ENCODE results near the gene CCL20.
"Not testable (repeated sequence)": the region's sequence is repeated elsewhere in the genome, so short reads cannot be mapped to it uniquely, and the experiment has no call there.

CCL20 gene

GRCh38 chr2:227839339-227840129 is 25.9 kb downstream of the CCL20 start:
- H3K9ac ChIP-seq (ENCODE audit: low read depth, low read length); H3K4me3 ChIP-seq (ENCODE audit: low read length); H3K27me3 ChIP-seq (ENCODE audit: insufficient read depth, low read length); H3K9me3 ChIP-seq (ENCODE audit: insufficient read depth, low read depth, low read length); H3K27ac ChIP-seq (ENCODE audit: low read depth, low read length); H3K36me3 ChIP-seq (ENCODE audit: insufficient read depth, low read length); H3K4me1 ChIP-seq (ENCODE audit: insufficient read depth, low read length): not testable (repeated sequence)
- 74% methylated on average over 7 of the region's 7 CpGs for WGBS

DNA sequence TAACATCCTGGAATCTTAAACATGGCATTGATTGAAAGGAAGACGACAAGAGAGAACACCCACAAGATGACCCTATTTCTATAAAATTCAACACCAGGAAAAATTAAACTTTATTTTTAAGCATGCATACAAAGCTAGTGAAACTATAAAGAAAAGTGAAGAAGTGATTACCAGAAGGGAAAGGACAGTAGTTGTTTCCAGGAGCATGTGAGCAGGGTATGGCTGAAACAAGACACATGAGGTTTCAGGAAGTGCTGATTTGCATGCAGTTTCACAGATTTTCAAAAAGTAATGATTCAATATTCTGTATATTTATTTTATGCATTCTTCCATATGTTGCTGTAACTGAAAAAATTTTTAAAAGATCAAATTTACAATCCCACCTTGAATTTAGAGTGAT is 33.2 kb downstream of the CCL20 start:
- Histone ChIP-seq H3K4me1 (ENCODE audit: insufficient read depth, low read length) (peaks cover 10% of the 10 kb centered on the region), H3K27ac (ENCODE audit: low read depth, low read length) (no peak overlapping the region), H3K9me3 (ENCODE audit: insufficient read depth, low read depth, low read length) (peaks cover 5% of the 10 kb centered on the region; the same call in 1 of the 2 replicates), H3K36me3 (ENCODE audit: insufficient read depth, low read length) (no peaks in the 10 kb centered on the region), H3K9ac (ENCODE audit: low read depth, low read length) (no peak overlapping the region), H3K4me3 (ENCODE audit: low read length) (no peak overlapping the region), H3K27me3 (ENCODE audit: insufficient read depth, low read length) (no peaks in the 10 kb centered on the region)
- WGBS = 100% methylated on average over 1 of the region's 1 CpG

GRCh38 chr2:227848146-227848545 is 34.5 kb downstream of the CCL20 start:
- Histone ChIP-seq H3K27me3 (ENCODE audit: insufficient read depth, low read length) (no peaks in the 10 kb centered on the region), H3K4me1 (ENCODE audit: insufficient read depth, low read length) (peaks cover 10% of the 10 kb centered on the region), H3K9ac (ENCODE audit: low read depth, low read length) (no peak overlapping the region), H3K27ac (ENCODE audit: low read depth, low read length) (no peak overlapping the region), H3K9me3 (ENCODE audit: insufficient read depth, low read depth, low read length) (no peaks in the 10 kb centered on the region), H3K36me3 (ENCODE audit: insufficient read depth, low read length) (no peaks in the 10 kb centered on the region), H3K4me3 (ENCODE audit: low read length) (no peak overlapping the region)
- 50% methylated on average over 2 of the region's 3 CpGs for WGBS

DNA sequence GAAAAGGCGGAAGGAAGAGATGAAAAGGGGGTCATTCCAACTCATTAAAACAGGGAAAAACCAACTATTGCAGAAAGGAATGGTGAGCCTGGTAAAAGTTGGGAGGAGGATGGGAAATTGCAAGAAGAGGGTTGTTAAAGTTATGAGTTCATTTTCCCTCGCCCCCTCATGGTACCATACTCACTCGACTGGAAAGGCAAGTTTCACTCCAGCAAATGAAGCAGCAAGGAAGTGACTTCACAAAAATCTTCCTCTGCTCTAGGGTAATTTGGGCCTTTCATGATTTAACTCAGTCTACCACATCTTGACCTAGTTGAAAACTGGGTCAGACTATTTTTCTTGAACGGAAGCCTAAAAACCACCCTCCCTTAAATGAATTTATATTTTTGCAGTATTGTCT is 34.9 kb downstream of the CCL20 start:
- H3K4me1 ChIP-seq (ENCODE audit: insufficient read depth, low read length) = peaks cover 10% of the 10 kb centered on the region
- no peak overlapping the region for H3K4me3 ChIP-seq (ENCODE audit: low read length)
- WGBS = 81% methylated on average over 2 of the region's 4 CpGs
- H3K9me3 ChIP-seq (ENCODE audit: insufficient read depth, low read depth, low read length) = no peaks in the 10 kb centered on the region
- H3K27me3 ChIP-seq (ENCODE audit: insufficient read depth, low read length) = no peaks in the 10 kb centered on the region
- no peaks in the 10 kb centered on the region for H3K36me3 ChIP-seq (ENCODE audit: insufficient read depth, low read length)
- no peak overlapping the region for H3K9ac ChIP-seq (ENCODE audit: low read depth, low read length)
- H3K27ac ChIP-seq (ENCODE audit: low read depth, low read length) = no peak overlapping the region

- no peak overlapping the region for H3K4me3 ChIP-seq (ENCODE audit: low read length)
- 86% methylated on average over 1 of the region's 1 CpG for WGBS
- H3K36me3 ChIP-seq (ENCODE audit: insufficient read depth, low read length) = no peaks in the 10 kb centered on the region
- no peak overlapping the region for H3K9ac ChIP-seq (ENCODE audit: low read depth, low read length)
- no peaks in the 10 kb centered on the region for H3K9me3 ChIP-seq (ENCODE audit: insufficient read depth, low read depth, low read length)
- peaks cover 10% of the 10 kb centered on the region for H3K4me1 ChIP-seq (ENCODE audit: insufficient read depth, low read length)
- H3K27me3 ChIP-seq (ENCODE audit: insufficient read depth, low read length) = no peaks in the 10 kb centered on the region
- no peak overlapping the region for H3K27ac ChIP-seq (ENCODE audit: low read depth, low read length)
Measured at GRCh38 chr2:227849906-227850305, 36.3 kb downstream of the CCL20 start.

GRCh38 chr2:227853204-227853629 is 39.6 kb downstream of the CCL20 start:
- no peak overlapping the region for H3K27ac ChIP-seq (ENCODE audit: low read depth, low read length)
- no peak overlapping the region for H3K4me3 ChIP-seq (ENCODE audit: low read length)
- H3K9me3 ChIP-seq (ENCODE audit: insufficient read depth, low read depth, low read length) = no peaks in the 10 kb centered on the region
- H3K27me3 ChIP-seq (ENCODE audit: insufficient read depth, low read length) = no peaks in the 10 kb centered on the region
- no peak overlapping the region for H3K9ac ChIP-seq (ENCODE audit: low read depth, low read length)
- H3K36me3 ChIP-seq (ENCODE audit: insufficient read depth, low read length) = no peaks in the 10 kb centered on the region
- peaks cover 6% of the 10 kb centered on the region for H3K4me1 ChIP-seq (ENCODE audit: insufficient read depth, low read length)
- 90% methylated on average over 4 of the region's 4 CpGs for WGBS

- Histone ChIP-seq H3K27me3 (ENCODE audit: insufficient read depth, low read length) (no peaks in the 10 kb centered on the region), H3K4me3 (ENCODE audit: low read length) (no peak overlapping the region), H3K9me3 (ENCODE audit: insufficient read depth, low read depth, low read length) (no peaks in the 10 kb centered on the region), H3K9ac (ENCODE audit: low read depth, low read length) (no peak overlapping the region), H3K36me3 (ENCODE audit: insufficient read depth, low read length) (no peaks in the 10 kb centered on the region), H3K4me1 (ENCODE audit: insufficient read depth, low read length) (0 out of 2 replicates have a peak, but pooled peaks cover 2% of the 10 kb centered on the region), H3K27ac (ENCODE audit: low read depth, low read length) (no peak overlapping the region)
- WGBS = 82% methylated on average over 6 of the region's 6 CpGs
Measured at GRCh38 chr2:227853765-227854271, 40.2 kb downstream of the CCL20 start.

GRCh38 chr2:227855440-227855839 is 41.8 kb downstream of the CCL20 start:
- Histone ChIP-seq H3K4me1 (ENCODE audit: insufficient read depth, low read length) (0 out of 2 replicates have a peak, but pooled peaks cover 2% of the 10 kb centered on the region), H3K27me3 (ENCODE audit: insufficient read depth, low read length) (no peaks in the 10 kb centered on the region), H3K9ac (ENCODE audit: low read depth, low read length) (no peak overlapping the region), H3K9me3 (ENCODE audit: insufficient read depth, low read depth, low read length) (no peaks in the 10 kb centered on the region), H3K4me3 (ENCODE audit: low read length) (no peak overlapping the region), H3K36me3 (ENCODE audit: insufficient read depth, low read length) (no peaks in the 10 kb centered on the region), H3K27ac (ENCODE audit: low read depth, low read length) (no peak overlapping the region)
- WGBS = 17% methylated on average over 1 of the region's 3 CpGs

DNA sequence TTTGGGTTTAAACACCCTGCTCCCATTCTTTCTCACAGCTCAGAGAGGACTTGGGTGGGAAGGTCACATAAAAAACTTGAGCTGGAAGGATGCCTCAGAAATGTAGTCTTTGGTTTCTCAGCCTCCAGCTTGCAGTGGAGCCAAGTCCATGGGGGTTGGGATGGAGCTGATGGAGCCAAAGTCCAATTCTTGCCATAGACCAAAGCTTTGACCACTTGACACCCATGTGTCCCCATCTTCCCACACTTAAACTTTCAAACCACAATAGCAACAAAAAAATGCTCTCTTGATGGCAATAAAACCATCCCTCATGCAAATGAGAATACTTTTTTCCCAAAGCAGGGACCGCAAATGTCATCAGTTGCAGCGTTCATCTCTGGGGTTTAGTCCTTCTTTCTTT is 43.1 kb downstream of the CCL20 start:
- H3K9ac ChIP-seq (ENCODE audit: low read depth, low read length) = no peak overlapping the region
- 98% methylated on average over 2 of the region's 2 CpGs for WGBS
- H3K36me3 ChIP-seq (ENCODE audit: insufficient read depth, low read length) = no peaks in the 10 kb centered on the region
- H3K27me3 ChIP-seq (ENCODE audit: insufficient read depth, low read length) = no peaks in the 10 kb centered on the region
- no peaks in the 10 kb centered on the region for H3K9me3 ChIP-seq (ENCODE audit: insufficient read depth, low read depth, low read length)
- no peak overlapping the region for H3K27ac ChIP-seq (ENCODE audit: low read depth, low read length)
- no peak overlapping the region for H3K4me3 ChIP-seq (ENCODE audit: low read length)
- H3K4me1 ChIP-seq (ENCODE audit: insufficient read depth, low read length) = 0 out of 2 replicates have a peak, but pooled peaks cover under 1% of the 10 kb centered on the region

GRCh38 chr2:227860221-227860641 is 46.6 kb downstream of the CCL20 start:
- Histone ChIP-seq H3K4me3 (ENCODE audit: low read length) (no peak overlapping the region), H3K27ac (ENCODE audit: low read depth, low read length) (no peak overlapping the region), H3K9ac (ENCODE audit: low read depth, low read length) (no peak overlapping the region), H3K36me3 (ENCODE audit: insufficient read depth, low read length) (no peaks in the 10 kb centered on the region), H3K4me1 (ENCODE audit: insufficient read depth, low read length) (peaks cover 18% of the 10 kb centered on the region; the same call in 1 of the 2 replicates), H3K9me3 (ENCODE audit: insufficient read depth, low read depth, low read length) (no peaks in the 10 kb centered on the region), H3K27me3 (ENCODE audit: insufficient read depth, low read length) (no peaks in the 10 kb centered on the region)
- 91% methylated on average over 6 of the region's 6 CpGs for WGBS

- Histone ChIP-seq H3K4me1 (ENCODE audit: insufficient read depth, low read length) (peaks cover 18% of the 10 kb centered on the region; the same call in 1 of the 2 replicates), H3K9ac (ENCODE audit: low read depth, low read length) (no peak overlapping the region), H3K4me3 (ENCODE audit: low read length) (no peak overlapping the region), H3K36me3 (ENCODE audit: insufficient read depth, low read length) (no peaks in the 10 kb centered on the region), H3K9me3 (ENCODE audit: insufficient read depth, low read depth, low read length) (no peaks in the 10 kb centered on the region), H3K27ac (ENCODE audit: low read depth, low read length) (no peak overlapping the region), H3K27me3 (ENCODE audit: insufficient read depth, low read length) (no peaks in the 10 kb centered on the region)
- WGBS = 100% methylated on average over 2 of the region's 2 CpGs
Measured at GRCh38 chr2:227861011-227861410, 47.4 kb downstream of the CCL20 start.
